Measurements from ENCODE around the gene PLAAT2.
"Not testable (repeated sequence)": the region's sequence is repeated elsewhere in the genome, so short reads cannot be mapped to it uniquely, and the experiment has no call there.

The PLAAT2 gene

DNA sequence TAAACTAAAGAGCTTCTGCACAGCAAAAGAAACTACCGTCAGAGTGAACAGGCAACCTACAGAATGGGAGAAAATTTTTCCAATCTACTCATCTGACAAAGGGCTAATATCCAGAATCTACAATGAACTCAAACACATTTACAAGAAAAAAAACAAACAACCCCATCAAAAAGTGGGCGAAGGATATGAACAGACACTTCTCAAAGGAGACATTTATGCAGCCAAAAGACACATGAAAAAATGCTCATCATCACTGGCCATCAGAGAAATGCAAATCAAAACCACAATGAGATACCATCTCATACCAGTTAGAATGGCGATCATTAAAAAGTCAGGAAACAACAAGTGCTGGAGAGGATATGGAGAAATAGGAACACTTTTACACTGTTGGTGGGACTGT is 15.7 kb upstream of the PLAAT2 start:
- not testable (repeated sequence) for DNase-seq (ENCODE audit: low spot score)

- no peak for DNase-seq (ENCODE audit: low spot score)
Observed at GRCh38 chr11:63574856-63575602, 11.8 kb upstream of the PLAAT2 start.

DNA sequence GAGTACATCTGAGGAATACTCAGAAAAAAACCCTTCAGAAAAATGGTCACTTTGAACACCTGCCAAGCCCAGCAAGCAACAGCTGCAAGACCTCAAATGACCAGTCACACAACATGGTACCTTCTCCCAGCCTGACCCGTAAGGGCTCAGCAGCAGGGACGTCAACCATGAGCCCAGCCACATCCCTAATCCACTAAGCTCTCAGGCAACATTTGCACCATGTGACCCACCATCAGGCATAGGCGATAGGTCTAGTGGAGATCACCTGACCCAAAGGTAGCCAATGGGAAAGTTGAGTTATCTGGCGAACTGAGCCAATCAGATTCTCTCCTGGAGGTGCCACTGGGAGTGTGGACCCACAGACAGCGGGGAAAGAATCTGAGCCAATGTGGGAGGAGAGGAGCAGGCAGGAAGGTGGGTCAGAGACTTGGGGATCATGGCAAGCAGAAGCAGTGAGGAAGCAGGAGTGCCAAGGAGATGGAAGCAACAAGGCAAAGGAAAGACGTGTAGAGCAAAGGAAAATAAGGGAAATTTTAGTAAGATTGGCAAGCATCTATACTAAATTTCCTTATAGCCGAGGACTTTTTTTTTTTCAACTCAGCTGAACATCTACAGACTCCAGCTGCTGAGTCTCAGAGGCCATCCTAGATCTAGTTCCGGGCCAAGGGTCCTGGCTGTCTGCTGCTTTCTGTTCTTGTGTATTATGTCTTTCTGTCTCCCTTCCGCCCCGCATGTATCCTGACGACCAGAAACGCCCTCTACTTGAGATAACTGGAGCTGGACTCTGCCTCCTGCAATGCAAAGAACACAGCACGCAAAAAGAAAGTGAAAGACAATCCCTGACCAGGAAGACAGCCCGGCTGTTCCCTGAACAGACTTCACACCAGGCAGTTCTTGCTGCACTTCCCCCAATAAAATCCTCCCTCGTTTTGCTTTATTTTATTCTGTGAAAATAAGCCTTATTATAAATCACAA is 11.0 kb upstream of the PLAAT2 start:
- DNase-seq (ENCODE audit: low spot score): peak; percentile 47

DNA sequence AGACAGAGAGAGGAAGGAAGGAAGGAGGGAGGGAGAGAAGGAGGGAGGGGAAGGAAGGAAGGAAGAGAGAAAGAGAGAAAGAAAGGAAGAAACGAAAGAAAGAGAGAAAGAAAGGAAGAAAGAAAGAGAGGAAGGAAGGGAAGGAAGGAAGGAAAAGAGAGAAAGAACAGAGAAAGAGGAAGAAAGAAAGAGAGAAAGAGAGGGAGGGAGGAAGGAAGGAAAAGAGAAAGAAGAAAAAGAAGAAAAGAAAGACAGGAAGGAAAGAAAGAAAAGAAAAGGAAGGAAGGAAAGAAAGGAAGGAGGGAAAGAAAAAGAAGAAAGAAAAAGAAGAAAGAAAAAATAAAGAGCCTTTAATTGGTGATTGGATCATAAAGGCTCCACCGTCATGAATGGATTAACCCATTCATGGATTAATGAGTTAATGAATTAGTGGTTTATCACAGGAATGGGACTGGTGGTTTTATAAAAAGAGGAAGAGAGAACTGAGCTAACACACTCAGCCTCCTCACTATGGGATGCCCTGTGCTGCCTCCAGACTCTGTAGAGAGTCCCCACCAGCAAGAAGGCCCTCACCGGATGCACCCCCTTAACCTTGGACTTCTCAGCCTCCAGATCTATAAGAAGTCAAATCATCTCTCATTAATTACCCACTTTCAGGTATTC is 9.0 kb upstream of the PLAAT2 start:
- DNase-seq (ENCODE audit: low spot score): no peak

DNA sequence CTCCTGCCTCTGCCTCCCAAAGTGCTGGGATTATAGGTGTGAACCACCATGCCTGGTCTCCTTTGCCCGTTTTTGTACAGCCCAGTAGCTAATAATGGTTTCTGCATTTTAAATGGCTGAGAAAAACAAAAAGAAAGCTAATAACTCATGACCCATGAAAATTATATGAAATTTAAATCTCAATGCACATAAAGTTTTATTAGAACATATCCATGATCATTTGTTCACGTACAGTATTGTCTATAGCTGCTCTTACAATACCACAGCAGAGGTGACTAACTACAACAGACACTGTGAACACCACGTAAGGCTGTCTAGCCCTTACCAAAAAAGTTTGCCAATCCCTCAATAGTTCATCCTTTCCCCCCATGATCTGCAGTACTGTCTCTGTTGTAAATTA is 6.4 kb upstream of the PLAAT2 start:
- DNase-seq (ENCODE audit: low spot score): no peak

DNA sequence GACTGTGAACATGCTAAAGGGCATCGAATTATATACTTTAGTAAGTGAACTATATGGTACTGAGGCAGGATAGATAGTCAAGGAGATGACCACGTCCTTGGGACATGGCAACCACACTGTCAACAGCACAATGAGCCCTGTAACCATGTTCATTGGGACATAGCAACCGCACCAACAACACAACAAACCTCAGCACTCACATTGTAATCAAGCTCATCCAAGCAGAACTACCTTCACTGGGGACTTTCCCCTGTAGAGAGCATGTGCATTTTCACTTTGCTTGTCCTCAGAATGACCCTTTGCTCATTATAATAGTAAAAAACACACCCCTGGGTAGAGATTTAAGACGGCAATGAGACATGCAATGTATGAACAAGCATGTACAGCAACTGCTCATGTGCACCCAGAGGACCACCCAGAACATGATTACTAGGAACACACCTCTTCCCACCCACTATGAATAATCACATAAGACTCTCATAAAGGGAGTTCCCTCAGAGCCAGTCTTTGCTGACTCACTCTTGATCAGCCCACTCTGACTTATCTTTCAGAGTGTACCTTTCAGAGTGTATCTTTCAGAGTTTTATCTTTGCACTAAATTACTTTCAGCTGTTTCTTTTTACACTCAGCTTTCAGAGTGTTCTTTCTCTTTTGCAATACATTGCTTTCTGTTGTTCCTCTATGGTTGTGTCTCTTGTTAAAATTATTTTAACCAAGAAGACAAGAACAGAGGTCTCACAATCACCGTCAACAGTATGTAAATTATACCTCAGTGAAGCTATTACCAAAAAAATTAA is 4.1 kb upstream of the PLAAT2 start:
- peak; percentile 62 for DNase-seq (ENCODE audit: low spot score)

- no peak for DNase-seq (ENCODE audit: low spot score)
Observed at GRCh38 chr11:63564784-63565350, 1.7 kb upstream of the PLAAT2 start.

- no peak for DNase-seq (ENCODE audit: low spot score)
Observed at GRCh38 chr11:63564056-63564774, 1.0 kb upstream of the PLAAT2 start.

DNA sequence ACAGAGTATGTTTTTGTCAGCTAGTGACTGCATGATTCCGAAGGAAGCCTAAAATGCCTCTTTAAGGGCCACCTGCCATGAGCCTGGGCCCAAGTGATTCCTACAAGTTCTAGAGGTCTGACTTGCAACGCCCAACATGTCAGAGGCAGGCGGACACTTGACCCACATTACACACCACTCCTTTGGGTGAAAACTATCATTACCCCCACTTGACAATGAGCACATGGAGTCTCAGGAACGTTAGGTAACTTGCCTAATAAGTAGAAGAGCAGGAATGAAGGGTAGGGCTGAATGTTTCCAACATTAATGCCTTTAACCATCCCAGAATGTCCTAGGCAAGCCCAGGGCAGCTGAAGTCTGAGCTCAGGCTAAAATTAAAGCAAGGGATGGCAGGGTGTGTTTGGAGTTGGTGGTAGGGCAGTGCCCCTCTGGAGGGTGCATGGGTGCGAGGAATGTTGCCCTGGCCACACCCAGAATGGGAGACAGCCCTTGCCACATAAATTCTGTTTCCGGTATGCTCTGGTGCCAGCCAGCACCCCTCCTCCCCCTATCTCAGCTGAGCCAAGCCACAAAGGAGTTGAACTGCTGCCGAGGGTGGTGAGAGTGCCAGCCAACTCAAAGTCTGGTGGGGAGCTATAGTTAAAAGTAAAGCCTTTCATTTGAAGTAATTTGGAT is 2.5 kb downstream of the PLAAT2 start:
- peak; percentile 55 for DNase-seq (ENCODE audit: low spot score)

DNA sequence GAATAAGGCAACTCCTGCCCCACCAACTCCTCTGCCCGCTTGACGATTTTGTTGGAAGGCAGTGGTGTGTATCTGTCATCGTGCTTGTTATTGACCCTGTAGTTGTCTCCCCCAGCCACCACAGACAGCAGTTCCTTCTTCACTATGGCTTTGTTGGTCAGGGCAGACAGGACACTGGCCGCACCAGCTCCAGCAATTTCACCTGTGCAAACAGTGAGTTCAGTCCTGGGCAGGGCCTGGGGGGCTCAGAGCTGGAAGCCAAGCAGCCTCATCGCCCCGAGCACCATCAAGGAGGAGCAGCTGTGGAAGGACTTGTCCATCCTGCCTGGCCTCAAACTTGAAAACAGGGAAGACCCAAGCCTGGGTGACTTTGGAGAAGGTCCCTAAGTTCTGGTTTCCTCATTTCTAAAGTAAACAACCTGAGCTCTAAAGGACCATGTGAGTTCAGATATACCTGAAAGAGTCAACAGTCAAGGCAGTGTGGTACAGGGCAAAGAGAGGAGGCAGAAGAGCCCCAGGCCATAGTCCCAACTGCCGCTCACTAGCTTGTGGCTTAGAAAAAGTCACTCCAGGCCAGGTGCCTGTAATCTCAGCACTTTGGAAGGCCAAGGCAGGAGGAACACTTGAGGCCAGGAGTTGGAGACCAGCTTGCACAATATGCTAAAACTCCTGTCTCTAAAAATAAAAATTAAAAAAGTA is 4.6 kb downstream of the PLAAT2 start:
- no peak for DNase-seq (ENCODE audit: low spot score)

- DNase-seq (ENCODE audit: low spot score): no peak
Observed at GRCh38 chr11:63557570-63557969, 5.6 kb downstream of the PLAAT2 start.

DNA sequence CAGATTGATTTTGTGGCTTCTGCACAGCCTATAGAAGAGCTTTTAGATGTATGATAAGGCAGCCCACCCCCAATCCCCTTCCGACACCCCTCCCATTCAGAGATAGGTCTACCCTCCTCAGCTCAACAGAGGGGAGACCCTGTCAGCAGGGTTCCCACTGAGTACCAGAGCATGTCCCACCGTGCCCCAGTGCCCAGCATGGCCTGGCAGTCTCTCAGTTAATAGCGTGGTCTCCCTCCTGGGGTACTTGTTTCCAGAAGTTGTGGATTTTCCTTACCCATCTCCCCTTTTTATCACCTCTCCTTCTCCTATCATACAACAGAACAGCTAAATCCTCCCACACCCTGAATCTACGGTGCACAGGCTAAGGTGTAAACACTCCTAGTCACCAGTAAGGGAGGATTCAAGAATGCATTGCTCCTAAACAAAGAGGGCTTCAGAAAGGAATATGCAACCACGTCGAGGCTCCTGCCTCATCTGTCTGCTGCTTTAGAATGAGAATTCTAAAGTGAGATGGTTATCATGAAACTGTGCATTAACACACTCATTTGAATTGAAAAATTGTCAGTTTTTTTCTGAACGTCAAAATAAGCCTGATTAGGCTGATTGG is 6.7 kb downstream of the PLAAT2 start:
- DNase-seq (ENCODE audit: low spot score): no peak

GRCh38 chr11:63554877-63555223 is 8.3 kb downstream of the PLAAT2 start:
- no peak for DNase-seq (ENCODE audit: low spot score)

GRCh38 chr11:63553759-63554158 is 9.4 kb downstream of the PLAAT2 start:
- DNase-seq (ENCODE audit: low spot score): peak; percentile 64

DNA sequence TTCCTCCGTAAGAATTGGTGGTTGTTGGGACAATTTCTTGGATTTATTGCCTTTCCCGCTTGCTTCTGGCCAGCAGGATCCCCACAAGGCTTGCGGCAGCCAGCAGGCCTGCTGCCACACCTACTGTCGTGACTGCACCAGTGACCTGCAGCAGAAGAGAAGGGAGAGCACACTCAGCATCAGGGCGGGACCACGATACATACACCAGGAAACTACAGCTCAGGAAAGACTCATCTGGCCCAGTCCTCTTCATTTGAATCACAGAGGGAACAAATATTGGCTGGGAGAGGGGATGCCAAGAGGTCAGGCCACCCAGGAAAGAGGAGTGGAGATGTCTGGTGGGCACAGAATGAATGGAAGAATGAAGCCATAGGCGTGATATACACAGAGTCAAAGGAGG is 10.3 kb downstream of the PLAAT2 start:
- no peak for DNase-seq (ENCODE audit: low spot score)

GRCh38 chr11:63551889-63552266 is 11.3 kb downstream of the PLAAT2 start:
- no peak for DNase-seq (ENCODE audit: low spot score)

DNA sequence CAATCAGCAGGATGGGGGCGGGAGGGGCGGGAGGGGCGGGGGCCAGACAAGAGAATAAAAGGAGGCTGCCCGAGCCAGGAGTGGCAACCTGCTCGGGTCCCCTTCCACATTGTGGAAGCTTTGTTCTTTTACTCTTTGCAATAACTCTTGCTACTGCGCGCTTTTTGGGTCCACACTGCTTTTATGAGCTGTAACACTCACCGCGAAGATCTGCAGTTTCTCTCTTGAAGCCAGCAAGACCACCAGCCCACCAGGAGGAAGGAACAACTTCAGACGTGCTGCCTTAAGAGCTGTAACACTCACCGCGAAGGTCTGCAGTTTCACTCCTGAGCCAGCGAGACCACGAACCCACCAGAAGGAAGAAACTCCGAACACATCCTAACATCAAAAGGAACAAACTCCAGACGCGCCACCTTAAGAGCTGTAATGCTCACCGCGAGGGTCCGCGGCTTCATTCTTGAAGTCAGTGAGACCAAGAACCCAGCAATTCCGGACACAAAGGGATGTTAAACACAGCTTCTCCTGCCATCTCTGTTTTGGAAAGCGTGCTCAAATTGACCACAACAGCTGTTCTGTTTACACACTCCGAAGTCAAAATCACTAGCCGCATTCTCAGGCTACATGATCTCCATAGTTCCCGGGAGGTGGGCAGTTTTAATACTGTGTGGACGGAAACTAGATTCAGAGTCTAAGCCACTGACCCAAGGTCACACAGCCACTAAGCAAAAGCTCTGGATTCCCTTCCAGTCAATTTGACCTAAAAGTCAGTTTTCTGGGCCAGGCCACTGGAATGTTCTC is 11.9 kb downstream of the PLAAT2 start:
- DNase-seq (ENCODE audit: low spot score): no peak

GRCh38 chr11:63550156-63550700 is 13.0 kb downstream of the PLAAT2 start:
- not testable (repeated sequence) for DNase-seq (ENCODE audit: low spot score)

Measured in CD4-positive, alpha-beta T cell treated with Interleukin-6 at 100 ng/mL for 8 hours (primary cell).